Spinal cord (tissue), 10 donors: ENCODE measurements around the gene NSMF. TPM values are rescaled to one million over a fixed set of nuclear protein-coding genes. Genes with fewer than 3 reads are reported as not detected.

Source experiments
- DNase-seq, 6 donors: peaks; one replicate each; pipeline versions ENCODE4 v3.0.0 to v3.0.0-alpha.2; 2013 to 2015; ENCODE audit warnings: low spot score in 6 of 6, low read depth in 4 of 6
- H3K27ac ChIP-seq: one replicate; pipeline ENCODE4 v1.5.1; 2013; ENCODE audit warnings: low read depth, low read length, control low read depth
- H3K27me3 ChIP-seq: one replicate; pipeline ENCODE4 v1.6.1; 2013; ENCODE audit warnings: low read length; ENCODE audit not compliant: control insufficient read depth, insufficient read depth
- H3K36me3 ChIP-seq: one replicate; pipeline ENCODE4 v1.6.1; 2013; ENCODE audit warnings: low read length; ENCODE audit not compliant: control insufficient read depth, insufficient read depth
- H3K4me1 ChIP-seq: one replicate; pipeline ENCODE4 v1.6.1; 2013; ENCODE audit warnings: low read length; ENCODE audit not compliant: control insufficient read depth, insufficient read depth
- H3K4me3 ChIP-seq: one replicate; pipeline ENCODE4 v1.5.1; 2013; ENCODE audit warnings: low read depth, low read length, control low read depth
- H3K9me3 ChIP-seq: one replicate; pipeline ENCODE4 v1.6.1; 2013; ENCODE audit warnings: low read length; ENCODE audit not compliant: control insufficient read depth, insufficient read depth
- WGBS: methylation state at CpG from one replicate; pipeline ENCODE4 v1.1.5; 2013; ENCODE audit warnings: missing lambda C conversion rate; ENCODE audit not compliant: insufficient coverage; 5-methylcytosine and 5-hydroxymethylcytosine counted together
- polyA plus RNA-seq, 2 donors: library from polyadenylated mRNA; unstranded; fragments of 120-200 nt; gene quantifications; one replicate each; pipeline ENCODE4 v1.2.1, GENCODE V29; 2013; ENCODE audit not compliant: insufficient read length in 2 of 2
- total RNA-seq, 2 donors: library from RNA; depleted of rRNA in 1 of 2; stranded (reverse); fragments of 120-200 nt in 1 of 2; fragments of >200 nt in 1 of 2; gene quantifications; one replicate each; pipeline versions ENCODE4 v1.2.3 to v1.2.4, GENCODE V29; 2013 to 2014
- donor health status: healthy.

The NSMF gene
- total and polyA plus RNA-seq, 4 donors, result 29.7 to 369 (median 203) TPM

DNA sequence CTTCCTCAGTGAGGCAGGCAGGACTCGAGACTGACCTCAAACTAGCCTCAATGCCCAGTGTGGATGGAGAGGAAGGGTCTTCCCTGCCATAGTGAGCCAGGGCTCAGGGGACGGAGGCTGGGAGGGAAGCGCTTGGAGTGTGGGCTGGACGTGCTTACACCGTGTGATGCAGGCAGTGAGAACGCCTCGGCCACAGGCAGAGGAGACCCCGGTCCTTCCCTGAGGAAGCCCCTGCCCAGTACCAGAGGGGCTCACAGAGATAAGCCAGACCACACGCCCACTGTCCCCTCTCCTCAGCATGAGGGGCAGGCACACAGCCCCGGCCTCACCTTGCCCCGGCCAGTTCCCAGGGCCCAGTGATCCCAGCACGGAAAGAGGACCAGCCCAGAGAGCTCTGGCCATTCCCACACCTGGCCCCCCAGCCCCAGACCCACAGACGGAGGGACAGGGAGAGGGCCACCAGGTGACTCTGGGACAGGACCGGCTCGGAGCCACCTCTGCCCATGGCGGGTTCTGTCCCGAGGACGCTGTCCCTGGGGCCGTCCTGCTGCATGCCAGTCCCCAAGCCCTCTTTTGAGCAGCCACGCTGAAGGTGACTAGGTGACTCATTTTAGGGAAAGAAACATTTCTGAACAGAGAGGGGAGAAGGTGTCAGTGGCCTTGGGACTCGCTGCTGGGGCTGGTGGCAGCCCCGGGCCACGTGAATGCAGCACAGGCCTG, 6.0 kb upstream of the NSMF start:
- Histone ChIP-seq H3K27ac (no peak overlapping the region), H3K4me1 (peaks cover 8% of the 10 kb centered on the region), H3K27me3 (no peaks in the 10 kb centered on the region), H3K36me3 (peaks cover 42% of the 10 kb centered on the region), H3K9me3 (no peaks in the 10 kb centered on the region), H3K4me3 (no peak overlapping the region)
- DNase-seq, result no peak
- 85% methylated on average over 20 of the region's 23 CpGs for WGBS

DNA sequence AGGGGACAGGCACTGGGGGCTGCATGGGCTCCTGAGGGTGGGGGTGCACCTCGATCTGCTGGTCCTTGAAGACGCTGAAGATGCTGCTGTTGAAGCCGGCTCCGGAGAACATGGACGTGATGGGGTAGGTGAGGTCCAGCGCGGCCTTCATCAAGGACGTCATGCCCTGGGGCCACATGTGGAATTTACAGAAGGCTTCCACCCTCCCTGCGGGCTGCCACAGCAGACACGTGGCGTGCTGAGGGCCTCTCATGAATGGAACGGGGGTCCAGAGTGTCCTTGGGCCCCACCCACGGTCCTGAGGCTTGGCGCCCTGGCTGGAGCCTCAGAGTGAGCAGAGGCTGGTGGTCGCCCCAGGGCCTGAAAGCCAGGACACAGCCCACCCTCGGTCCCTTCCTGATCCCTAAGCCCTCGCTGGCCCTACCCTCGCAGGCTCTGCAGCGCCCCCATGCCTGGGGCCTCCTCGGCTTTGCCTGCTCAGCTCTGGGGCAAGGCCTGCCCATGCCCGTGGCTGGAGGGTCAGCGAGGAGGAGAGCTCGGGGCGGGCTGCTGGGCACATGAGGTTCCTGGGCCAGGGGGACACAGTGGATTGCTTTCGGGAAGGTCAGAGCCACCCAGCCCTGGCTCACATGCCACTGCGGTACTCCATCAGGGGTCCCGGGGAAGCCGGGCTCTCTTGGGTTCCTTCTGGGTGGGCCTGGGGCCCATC, 5.3 kb upstream of the NSMF start:
- no peak overlapping the region for H3K27ac ChIP-seq
- no peak for DNase-seq
- peaks cover 43% of the 10 kb centered on the region for H3K36me3 ChIP-seq
- H3K4me3 ChIP-seq, result no peak overlapping the region
- 94% methylated on average over 28 of the region's 28 CpGs for WGBS
- H3K4me1 ChIP-seq, result peaks cover 15% of the 10 kb centered on the region
- no peaks in the 10 kb centered on the region for H3K9me3 ChIP-seq
- no peaks in the 10 kb centered on the region for H3K27me3 ChIP-seq

DNA sequence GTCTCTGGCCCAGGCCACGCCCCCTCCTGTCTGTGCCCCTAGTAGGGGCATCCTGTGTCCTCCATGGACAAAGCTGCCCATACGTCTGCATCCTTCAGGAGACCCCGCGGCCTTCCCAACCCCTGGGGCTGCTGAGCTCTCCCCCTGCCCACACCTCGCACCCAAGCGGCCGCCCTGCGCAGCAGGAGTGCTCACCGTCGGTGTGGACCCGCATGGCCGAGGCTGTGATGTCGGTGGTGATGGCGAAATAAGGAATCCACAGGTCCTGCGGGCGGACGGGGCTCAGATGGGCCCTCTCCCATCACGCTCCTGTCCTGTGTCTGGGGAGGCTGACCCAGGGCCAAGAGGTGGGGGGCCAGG, 4.8 kb upstream of the NSMF start:
- Histone ChIP-seq H3K27ac (no peak overlapping the region), H3K36me3 (peaks cover 43% of the 10 kb centered on the region), H3K9me3 (no peaks in the 10 kb centered on the region), H3K4me3 (no peak overlapping the region), H3K4me1 (peaks cover 17% of the 10 kb centered on the region), H3K27me3 (no peaks in the 10 kb centered on the region)
- DNase-seq, result no peak
- WGBS, result 92% methylated on average over 18 of the region's 18 CpGs

DNA sequence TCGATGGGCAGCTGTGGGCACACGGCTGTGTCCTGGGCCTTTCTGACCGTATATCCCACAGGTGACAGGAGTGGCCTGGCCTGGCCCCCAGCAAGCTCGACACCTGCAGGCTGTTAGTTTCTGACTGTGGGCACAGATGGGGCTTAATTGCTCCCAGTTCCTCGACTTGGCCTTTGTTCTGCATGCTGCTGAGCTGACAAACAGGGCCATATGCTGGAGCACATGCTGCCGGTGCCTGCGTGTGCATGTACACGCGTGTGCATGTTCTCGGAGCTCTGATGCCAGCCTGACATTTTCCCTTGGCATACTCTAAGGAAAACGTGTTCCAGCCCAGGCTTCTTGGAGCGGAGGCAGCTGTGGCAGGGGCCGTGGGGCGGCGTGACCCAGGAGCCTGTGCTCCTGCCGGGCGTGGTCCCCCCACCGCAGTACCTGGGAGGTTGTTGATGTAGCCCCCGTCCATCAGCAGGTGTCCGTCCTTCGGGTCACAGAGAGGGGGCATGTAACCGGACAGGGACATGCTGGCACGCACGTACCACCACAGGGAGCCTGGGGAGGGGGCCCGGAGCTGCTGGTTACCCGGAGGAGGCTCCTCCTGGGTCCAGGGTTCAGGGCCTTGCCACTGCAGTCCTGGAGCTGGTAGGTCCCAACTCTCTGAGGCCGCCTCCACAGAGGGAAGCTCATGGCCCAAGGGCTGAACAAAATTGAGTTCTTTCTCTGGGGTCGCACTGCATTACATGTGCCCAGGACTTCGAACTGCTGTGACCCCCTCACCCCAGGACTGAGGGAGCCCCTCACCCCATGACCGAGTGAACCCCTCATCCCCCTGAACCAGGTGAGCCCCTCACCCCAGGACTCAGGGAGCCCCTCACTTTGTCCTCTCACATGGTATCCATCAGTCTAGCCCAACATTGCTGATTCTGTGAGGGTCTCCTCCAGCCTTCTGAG, 4.1 kb upstream of the NSMF start:
- H3K4me3 ChIP-seq, result no peak overlapping the region
- peaks cover 46% of the 10 kb centered on the region for H3K36me3 ChIP-seq
- H3K27ac ChIP-seq, result no peak overlapping the region
- peaks cover 21% of the 10 kb centered on the region for H3K4me1 ChIP-seq
- 89% methylated on average over 30 of the region's 30 CpGs for WGBS
- H3K9me3 ChIP-seq, result no peaks in the 10 kb centered on the region
- no peaks in the 10 kb centered on the region for H3K27me3 ChIP-seq
- DNase-seq, result peak in 1 of 6 donors; percentile 87

DNA sequence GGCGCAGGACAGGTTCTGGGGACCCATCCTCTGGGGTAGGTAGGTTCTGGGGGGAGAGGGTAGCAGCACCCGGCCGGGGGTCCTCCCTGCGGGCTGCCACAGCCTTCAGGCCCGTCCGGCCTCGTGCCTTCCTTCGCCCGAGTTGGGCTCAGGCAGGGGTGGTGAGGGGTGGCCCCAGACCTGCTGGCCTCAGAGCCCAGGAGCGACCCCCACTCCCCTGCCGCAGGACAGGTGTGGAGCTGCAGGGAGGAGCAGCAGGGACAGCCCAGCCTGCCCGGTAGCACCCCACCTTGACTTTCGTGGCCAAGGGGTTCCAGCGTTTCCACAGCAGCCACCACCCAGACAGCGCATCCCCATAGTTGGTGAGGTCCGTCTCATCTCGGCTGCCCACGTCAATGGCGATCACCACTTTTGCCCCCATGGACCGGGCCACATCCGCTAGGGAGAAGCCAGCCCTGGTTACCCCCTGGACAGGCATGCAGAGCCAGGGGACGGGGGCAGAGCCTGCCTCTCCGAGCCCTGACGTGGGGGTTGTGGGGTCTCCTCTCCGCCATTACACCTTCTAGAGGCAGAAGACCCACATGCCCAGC, 3.4 kb upstream of the NSMF start:
- no peak for DNase-seq
- Histone ChIP-seq H3K27ac (no peak overlapping the region), H3K36me3 (peaks cover 54% of the 10 kb centered on the region), H3K4me3 (no peak overlapping the region), H3K9me3 (no peaks in the 10 kb centered on the region), H3K27me3 (no peaks in the 10 kb centered on the region), H3K4me1 (peaks cover 29% of the 10 kb centered on the region)
- WGBS, result 90% methylated on average over 23 of the region's 25 CpGs

DNA sequence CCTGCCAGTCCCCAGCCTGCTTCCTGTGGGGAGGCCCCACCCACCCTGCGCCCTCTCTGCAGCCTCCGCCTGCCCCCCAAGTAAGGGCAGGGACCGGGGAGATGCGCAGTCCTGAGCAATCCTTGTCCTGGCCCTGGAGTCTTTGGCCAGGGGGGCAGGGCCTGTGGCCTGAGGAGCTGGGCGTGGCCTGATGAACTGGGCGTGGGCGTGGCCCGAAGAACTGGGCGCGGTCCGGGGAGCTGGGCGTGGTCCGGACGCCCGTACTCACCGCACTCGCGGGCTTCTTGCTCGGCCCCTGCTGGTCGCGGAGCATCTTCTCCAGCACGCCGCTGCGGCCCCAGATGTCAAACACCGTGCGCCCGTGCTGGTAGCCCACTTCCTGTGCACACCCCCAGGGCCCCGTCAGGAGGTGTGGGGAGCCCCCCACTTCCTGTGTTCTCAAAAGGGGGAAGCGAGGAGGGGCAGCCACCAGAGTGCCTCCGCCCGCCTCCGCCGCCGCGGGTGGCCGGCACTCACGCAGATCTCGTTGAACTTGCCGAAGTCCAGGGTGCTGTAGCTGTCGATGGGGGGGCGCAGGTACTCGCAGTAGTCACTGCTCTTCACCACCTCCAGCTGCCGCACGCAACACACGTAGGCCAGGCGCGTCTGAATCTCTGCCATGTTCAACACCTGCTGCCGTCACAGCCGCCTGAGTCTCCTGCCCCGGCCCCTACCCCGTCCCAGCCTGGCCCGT, 2.7 kb upstream of the NSMF start:
- Histone ChIP-seq H3K4me1 (peaks cover 35% of the 10 kb centered on the region), H3K27me3 (no peaks in the 10 kb centered on the region), H3K4me3 (no peak overlapping the region), H3K9me3 (no peaks in the 10 kb centered on the region), H3K27ac (no peak overlapping the region), H3K36me3 (peaks cover 56% of the 10 kb centered on the region)
- WGBS, result 18% methylated on average over 51 of the region's 52 CpGs
- no peak for DNase-seq

DNA sequence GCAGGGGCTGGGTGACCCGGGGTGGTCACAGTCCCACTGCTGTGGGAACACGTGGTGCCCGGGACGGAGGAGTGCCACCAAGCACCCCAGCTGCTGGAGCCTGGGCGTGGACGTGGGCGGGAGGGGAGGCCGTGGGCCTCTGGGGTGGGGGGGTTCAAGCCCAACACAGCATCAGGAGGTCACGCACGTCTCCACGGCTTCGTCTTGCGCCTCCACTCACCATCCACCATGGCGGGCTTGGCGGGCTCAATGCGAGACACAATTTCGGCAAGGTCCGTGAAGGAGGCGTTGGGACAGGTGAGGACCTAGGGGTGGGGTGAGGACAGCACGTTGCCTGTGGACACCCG, 2.2 kb upstream of the NSMF start:
- H3K9me3 ChIP-seq, result no peaks in the 10 kb centered on the region
- WGBS, result 86% methylated on average over 13 of the region's 21 CpGs
- no peak for DNase-seq
- H3K27ac ChIP-seq, result no peak overlapping the region
- peaks cover 61% of the 10 kb centered on the region for H3K36me3 ChIP-seq
- H3K4me3 ChIP-seq, result no peak overlapping the region
- H3K27me3 ChIP-seq, result no peaks in the 10 kb centered on the region
- peaks cover 41% of the 10 kb centered on the region for H3K4me1 ChIP-seq

DNA sequence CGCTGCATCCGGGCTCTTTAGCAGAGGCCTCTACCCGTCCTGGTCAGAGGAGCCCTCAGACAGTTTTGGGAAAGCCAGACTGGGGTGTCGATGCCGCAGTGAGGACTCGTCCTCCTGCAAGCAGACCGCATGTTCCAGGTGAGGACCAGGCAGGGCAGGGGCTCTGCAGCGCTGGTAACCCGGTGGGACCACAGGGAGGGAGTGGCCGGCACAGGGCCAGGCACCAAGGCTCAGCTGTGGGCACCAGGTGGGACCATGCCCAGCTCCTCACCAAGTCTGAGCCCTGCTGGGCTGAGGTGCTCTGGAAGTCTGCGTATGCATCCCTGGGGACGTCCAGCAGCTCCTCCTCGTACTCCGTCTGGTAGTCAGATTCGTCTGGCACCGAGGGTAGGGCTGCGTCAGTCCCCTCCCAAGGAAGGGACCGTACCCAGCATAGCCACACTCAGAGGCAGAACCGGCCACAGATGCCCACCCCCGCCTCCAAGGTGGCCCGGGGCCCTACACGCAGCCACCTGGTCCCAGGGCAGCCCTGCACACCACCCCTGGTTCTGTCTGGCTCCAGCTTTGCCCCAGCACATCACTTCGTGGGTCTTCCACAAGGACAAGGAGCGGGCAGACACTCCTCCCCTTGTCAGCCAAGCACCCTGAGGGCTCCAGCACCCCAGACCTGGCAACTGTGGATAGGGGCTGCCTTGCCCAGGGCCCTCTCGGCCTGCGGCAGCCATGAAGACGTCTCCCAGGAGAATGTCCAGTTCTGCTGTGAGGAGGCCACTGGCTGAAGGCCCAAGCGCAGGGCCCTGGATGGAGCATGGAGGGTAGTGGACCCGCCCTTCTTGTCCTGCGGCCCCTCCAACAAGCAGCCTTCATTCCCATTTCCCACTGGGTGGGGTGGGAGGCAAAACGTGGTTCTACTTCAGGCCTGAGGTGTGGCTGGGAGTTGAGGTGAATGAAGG, 1.5 kb upstream of the NSMF start:
- no peak overlapping the region for H3K4me3 ChIP-seq
- DNase-seq, result no peak
- peaks cover 68% of the 10 kb centered on the region for H3K36me3 ChIP-seq
- no peak overlapping the region for H3K27ac ChIP-seq
- no peaks in the 10 kb centered on the region for H3K27me3 ChIP-seq
- WGBS, result 94% methylated on average over 26 of the region's 31 CpGs
- H3K9me3 ChIP-seq, result no peaks in the 10 kb centered on the region
- peaks cover 47% of the 10 kb centered on the region for H3K4me1 ChIP-seq
